GM12801 (cell line): ENCODE data around the gene LPIN1.

ENCODE experiments used
- CTCF ChIP-seq: IDR thresholded peaks from one replicate; pipeline ENCODE4 v1.5.1; 2011; ENCODE audit warnings: control low read depth; ENCODE audit not compliant: insufficient read length; ENCODE audit errors: extremely low read depth

LPIN1 gene

GRCh38 chr2:11795590-11795989 lies 49.2 kb downstream of the LPIN1 start:
- no peak for TF ChIP-seq CTCF

DNA sequence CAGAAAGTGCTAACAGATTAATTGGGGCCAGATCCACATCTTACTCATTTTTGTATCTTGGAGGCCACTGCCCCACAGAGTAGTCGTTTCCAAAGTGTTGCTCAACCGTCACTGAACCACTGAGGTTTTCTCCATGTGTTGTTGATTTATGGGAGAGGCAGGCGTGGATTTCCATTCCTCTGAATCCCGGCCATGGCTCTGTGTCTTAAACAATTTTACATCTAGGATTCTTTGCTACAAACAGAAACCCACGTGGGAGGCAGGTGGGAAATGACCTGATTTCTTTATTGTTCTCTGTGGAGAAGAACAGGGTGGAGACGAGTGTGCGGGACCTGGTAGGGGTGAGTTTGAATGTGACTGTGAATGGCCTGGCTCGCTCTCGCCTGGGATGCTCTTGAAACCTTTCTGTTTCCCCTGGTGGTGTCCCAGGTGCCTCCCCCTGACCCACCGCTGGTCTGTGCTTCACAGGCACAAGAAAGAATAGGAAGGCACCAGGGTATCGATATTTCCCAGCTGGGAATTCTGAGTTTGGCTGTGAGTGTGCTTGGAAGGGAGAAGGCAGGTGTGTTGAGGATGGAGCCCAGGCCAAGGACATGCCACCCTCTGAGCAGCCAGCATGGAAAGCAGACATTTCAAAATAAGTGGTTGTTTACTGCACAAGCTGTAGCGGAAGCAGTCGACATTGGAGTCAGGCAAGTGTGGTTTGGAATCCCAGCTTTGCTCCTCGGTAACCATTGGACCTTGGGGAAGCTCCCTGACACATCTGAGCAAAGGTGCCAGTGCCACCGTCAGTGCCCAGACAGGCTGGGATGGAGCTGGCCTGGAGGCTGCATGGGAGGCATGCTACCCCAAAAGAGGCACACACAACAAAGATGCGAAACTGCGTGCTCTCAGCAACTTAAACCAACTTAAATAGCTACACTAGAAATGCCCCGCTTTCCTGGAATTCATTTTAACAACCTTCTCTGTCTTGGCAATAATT lies 50.0 kb downstream of the LPIN1 start:
- no peak for TF ChIP-seq CTCF

- no peak for TF ChIP-seq CTCF
Measured at GRCh38 chr2:11797846-11798245, 51.4 kb downstream of the LPIN1 start.

GRCh38 chr2:11798701-11799435 lies 52.4 kb downstream of the LPIN1 start:
- no peak for TF ChIP-seq CTCF

- TF ChIP-seq CTCF, result no peak
Measured at GRCh38 chr2:11799826-11800225, 53.4 kb downstream of the LPIN1 start.

GRCh38 chr2:11802782-11803191 lies 56.4 kb downstream of the LPIN1 start:
- no peak for TF ChIP-seq CTCF

- no peak for TF ChIP-seq CTCF
Measured at GRCh38 chr2:11805024-11805423, 58.6 kb downstream of the LPIN1 start.
